HG03565 (cell line): ENCODE data around the gene ZNF521.

ENCODE experiments used
- ATAC-seq: cut with Tn5 transposase; IDR thresholded peaks from one replicate; pipeline ENCODE4 v1.9.1; 2021; ENCODE audit warnings: mild to moderate bottlenecking, moderate library complexity; ENCODE audit not compliant: unreplicated experiment

Gene ZNF521

DNA sequence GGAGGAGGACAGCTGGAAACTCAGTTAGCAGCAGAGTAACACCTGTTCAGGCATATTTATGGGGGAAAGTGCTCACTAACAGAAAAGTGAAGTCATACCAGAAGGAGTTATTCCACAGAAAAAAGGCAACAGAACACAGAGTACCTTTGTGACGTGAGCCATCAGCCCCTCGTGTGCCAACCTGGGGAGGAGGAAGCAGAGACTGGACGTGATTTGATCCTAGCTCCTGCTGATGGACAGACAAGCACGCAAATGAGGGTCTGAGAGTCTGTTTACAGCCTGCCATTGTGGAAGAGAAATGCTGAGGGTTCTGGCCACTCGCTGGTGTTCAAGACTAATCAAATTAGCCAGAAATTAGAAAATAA is 120.7 kb downstream of the ZNF521 start:
- ATAC-seq, result no peak

DNA sequence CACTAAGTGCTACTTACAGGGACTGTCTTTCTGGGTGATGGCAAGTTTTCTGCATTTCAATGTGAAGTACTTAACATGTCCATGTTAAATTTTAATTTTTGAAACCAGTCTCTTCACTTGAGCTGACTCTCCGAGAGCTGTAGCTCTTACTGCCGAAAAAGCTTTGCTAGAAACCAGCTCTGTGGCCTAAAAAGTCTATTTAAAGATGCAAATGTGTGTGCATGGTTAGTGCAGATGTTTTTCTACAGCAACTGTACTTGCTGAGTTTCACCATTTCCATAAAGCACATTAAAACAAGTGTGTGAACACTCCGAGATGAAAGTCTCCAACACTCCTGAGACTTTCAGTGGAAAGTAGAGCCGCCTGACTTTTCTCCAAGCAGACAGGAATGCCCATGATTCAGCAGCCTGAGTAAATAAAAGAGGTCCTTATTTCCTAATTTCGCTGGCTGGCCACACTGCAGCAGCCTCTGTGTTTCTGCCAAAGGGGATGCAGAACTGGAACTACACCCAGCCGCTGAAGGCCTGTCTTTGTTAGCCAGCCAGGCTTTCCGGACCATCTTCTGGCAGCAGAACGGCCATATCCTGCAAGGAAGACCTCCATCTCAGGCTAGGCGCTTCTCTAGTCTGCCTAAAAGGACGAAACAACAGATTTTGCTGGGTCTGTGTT is 121.2 kb downstream of the ZNF521 start:
- no peak for ATAC-seq

GRCh38 chr18:25229920-25230319 is 122.0 kb downstream of the ZNF521 start:
- ATAC-seq, result no peak

- ATAC-seq, result no peak
These were observed 122.9 kb downstream of the ZNF521 start for GRCh38 chr18:25229081-25229480.

DNA sequence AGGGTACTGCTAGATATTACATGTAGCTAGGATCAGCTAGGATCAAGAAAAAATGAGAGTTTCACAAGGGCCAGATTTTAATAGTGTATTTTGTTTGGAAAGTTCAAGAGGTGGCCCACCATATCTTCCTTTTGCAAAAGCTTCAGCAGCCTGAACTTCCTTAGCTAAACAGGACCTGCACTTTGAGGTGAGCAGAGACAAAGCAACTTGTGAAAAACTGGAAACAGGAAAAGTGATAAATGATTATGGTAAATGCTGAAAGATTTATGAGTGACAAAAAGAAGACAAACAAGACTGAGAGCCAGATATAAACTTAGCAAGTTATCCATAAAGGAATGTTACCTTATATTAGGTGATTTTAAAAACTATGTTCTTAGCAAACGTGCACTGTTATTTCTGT is 123.6 kb downstream of the ZNF521 start:
- ATAC-seq, result no peak

GRCh38 chr18:25225151-25225550 is 126.8 kb downstream of the ZNF521 start:
- no peak for ATAC-seq

DNA sequence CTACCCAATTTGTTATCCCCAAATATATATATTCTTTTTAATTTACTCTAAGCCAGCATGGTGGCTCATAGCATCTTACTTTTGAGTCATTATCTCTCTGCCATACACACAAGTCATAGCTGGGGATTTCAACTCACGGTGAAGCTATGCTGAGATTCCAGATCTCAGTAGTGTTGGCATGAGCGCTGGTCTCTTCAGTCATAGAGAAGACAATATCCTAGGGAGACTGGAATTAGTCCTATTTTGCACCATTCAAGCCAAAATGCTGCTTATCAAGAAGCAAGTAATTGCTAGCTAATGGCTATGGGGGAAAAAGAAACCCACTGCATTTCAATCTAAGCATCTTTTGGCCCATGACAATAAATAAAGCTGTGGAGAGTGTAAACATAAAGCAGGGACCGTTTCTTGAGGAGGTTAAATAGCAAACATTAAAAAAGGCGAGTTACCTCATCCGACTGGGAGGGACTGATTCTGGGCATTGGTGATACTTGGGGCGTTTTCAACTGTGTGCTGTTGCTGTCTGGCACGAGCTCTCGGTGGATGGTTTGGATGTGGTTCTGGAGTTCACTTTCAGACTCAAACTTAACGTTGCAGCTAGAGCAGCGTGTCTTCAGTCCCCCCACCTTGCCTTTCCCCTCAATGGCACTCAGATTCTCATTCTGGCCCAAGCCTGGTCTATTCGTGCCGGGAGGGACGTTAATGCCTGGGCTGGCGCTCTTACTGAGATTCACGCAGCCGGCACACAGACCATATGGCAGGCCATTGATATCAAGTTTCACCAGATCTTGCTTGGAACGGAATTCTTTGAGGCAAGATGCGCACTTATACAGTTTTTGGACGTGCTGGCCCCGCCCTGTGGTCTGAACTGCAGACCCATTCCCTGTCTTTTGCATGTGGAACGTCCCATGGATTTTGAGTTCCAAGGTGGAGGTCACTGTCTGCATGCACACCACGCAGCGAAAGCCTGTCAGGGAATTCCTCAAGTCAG is 127.8 kb downstream of the ZNF521 start:
- ATAC-seq, result no peak

- no peak for ATAC-seq
These were observed 128.8 kb downstream of the ZNF521 start for GRCh38 chr18:25223211-25223610.

- ATAC-seq, result no peak
These were observed 129.3 kb downstream of the ZNF521 start for GRCh38 chr18:25222648-25223047.

- ATAC-seq, result no peak
These were observed 141.3 kb downstream of the ZNF521 start for GRCh38 chr18:25210622-25211021.

- ATAC-seq, result no peak
These were observed 159.9 kb downstream of the ZNF521 start for GRCh38 chr18:25192065-25192464.

GRCh38 chr18:25190472-25190871 is 161.5 kb downstream of the ZNF521 start:
- ATAC-seq, result no peak

DNA sequence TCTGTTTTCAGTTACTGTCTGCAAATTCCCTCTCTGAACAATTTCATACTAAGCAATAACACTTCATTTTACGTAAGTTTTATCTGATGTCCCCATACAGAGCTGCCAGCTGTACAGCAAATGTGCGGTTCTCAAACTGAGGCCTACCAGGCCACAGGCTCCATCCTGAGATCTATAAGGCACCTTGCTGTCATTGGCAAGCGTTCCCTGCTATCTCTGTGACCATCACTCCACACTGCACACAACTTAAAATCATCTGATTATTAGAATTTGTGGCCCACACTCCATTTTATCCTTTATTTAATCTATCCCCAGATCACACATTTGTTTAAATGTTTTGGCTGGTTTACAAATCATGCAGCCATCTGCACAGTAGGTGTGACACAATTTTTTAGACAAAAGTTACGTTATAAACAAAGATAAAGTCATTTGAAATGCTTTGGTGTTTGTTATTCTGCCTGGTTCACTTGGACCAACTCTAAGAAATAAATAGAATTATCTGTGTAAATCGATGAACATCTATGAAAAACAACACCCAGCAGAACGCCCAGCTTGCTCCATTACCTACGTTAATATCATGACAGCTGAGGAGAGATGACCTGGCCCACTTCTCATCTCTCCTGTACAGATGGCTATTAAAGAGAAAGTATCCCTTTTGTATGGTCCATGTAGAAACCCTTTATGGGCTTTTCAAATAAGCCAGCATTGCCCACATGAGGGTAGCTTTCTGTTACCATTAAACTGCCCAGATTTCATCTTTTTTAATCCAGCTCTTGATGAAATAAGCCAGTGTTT is 162.4 kb downstream of the ZNF521 start:
- ATAC-seq, result no peak

- no peak for ATAC-seq
These were observed 164.3 kb downstream of the ZNF521 start for GRCh38 chr18:25187521-25188192.

DNA sequence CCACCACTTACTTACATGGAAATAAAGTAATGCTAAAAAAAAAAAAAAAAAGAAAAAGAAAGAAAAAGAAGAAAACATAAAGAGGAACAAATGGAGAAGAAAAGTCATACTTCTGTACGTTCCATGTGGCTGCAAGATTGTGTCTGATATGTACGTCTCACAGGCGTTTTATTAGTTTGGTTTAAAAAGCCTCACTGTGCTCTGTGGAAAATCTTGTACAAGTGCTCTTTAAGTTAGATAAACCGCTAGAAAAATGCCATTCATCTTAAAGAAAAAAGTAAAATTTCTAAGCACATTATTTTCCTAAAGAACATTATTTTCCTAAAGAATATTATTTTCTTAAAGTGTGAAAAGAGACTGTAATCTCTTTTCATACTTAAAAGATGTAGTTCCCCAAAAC is 165.1 kb downstream of the ZNF521 start:
- no peak for ATAC-seq

DNA sequence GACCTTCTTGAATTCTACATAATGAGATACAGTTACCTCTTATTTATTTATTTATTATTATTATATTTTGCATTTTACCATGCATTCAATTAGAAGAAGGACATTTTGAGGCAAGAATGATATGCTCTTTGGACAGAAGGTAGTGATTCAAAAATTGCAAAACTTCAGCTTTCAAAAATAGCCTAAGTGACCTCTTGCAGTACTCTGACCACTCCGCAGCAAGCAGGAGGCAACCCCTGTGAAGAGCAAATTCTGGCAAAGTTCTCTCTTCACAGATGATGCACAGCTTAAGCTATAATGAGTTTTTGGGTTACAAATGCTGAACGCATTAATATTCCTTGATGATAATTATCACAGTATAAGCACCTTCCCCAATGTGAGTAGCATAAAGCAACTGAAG is 170.0 kb downstream of the ZNF521 start:
- ATAC-seq, result no peak

DNA sequence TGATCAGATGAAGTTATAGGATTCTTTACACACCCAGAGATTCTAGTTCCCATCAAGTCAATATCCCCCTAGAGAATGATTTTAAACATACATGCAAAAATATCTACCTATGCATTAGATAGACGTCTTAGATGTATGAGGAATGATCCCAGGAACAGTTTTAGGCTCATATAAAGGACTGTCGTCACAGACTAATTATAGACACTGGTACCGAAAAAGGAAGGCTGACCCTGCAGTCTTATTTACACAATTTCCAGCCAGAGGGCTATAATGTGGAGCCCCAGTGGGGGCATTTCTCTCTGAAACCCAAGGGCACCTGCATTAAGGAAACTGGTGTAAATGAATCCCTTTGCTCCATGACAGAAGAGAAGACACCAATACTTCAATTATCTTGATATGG is 170.4 kb downstream of the ZNF521 start:
- no peak for ATAC-seq

- ATAC-seq, result no peak
These were observed 170.9 kb downstream of the ZNF521 start for GRCh38 chr18:25180973-25181548.

- no peak for ATAC-seq
These were observed 174.3 kb downstream of the ZNF521 start for GRCh38 chr18:25177631-25178030.

- ATAC-seq, result no peak
These were observed 175.4 kb downstream of the ZNF521 start for GRCh38 chr18:25176518-25177042.
